ENCODE data around the gene STK40. TPM values are rescaled to one million over a fixed set of nuclear protein-coding genes. Genes with fewer than 3 reads are reported as not detected.

The STK40 gene
- total and polyA plus RNA-seq, 9 of the 15 experiments (the other 6 are each of a cell fraction or from before 2014, with no cell fraction given): 0.69 to 94.3 (median 39.1) TPM

GRCh38 chr1:36306902-36307456 lies 78.7 kb downstream of the STK40 start (continued):
- TF ChIP-seq HDAC1 (IDR thresholded peaks at IDR 0.05) (peak in 1 of 2 experiments; percentile 92; a peak in 2 of 4 replicates), POLR2H (tag; IDR thresholded peaks at IDR 0.05; ENCODE audit: low read depth) (no peak), ZNF586 (CRISPR knock-in tag; conservative IDR thresholded peaks at IDR 0.05) (no peak), MLX (CRISPR knock-in tag; conservative IDR thresholded peaks at IDR 0.05) (no peak), TBP (optimal IDR thresholded peaks at IDR 0.05; ENCODE audit: low read depth, low read length) (peak; percentile 75), SP2 (IDR thresholded peaks at IDR 0.05; ENCODE audit: extremely low read depth, low read depth, low read length, poor library complexity, severe bottlenecking) (peak; percentile 25), BRF2 (IDR thresholded peaks at IDR 0.05; ENCODE audit: borderline replicate concordance, insufficient read depth, insufficient read length) (no peak), ZNF263 (CRISPR knock-in tag; IDR thresholded peaks at IDR 0.05; ENCODE audit: borderline replicate concordance) (peak; percentile 41; the same call in 1 of the 2 replicates), USF1 (CRISPR knock-in tag; IDR thresholded peaks at IDR 0.05) (peak; percentile 24; the same call in 1 of the 2 replicates), ZBTB33 (CRISPR knock-in tag; IDR thresholded peaks at IDR 0.05) (no peak), IRF2 (CRISPR knock-in tag; IDR thresholded peaks at IDR 0.05) (no peak), ZNF511 (CRISPR knock-in tag; IDR thresholded peaks at IDR 0.05) (peak; percentile 44; the same call in 1 of the 2 replicates), TGIF2 (CRISPR knock-in tag; IDR thresholded peaks at IDR 0.05) (no peak), RB1 (IDR thresholded peaks at IDR 0.05; ENCODE audit: low read depth) (no peak), CC2D1A (IDR thresholded peaks at IDR 0.05) (peak; percentile 37; the same call in 1 of the 2 replicates), ATF2 (CRISPR knock-in tag; IDR thresholded peaks at IDR 0.05) (no peak), THRB (CRISPR knock-in tag; conservative IDR thresholded peaks at IDR 0.05) (0 out of 2 replicates have a peak, but pooled peaks have one; percentile 77)
